HG03064 (cell line): ENCODE measurements around the gene ALDOC.

ENCODE experiments used
- ATAC-seq: cut with Tn5 transposase; IDR thresholded peaks from one replicate; pipeline ENCODE4 v1.9.1; 2021; ENCODE audit warnings: low read depth; ENCODE audit not compliant: unreplicated experiment

Gene ALDOC

DNA sequence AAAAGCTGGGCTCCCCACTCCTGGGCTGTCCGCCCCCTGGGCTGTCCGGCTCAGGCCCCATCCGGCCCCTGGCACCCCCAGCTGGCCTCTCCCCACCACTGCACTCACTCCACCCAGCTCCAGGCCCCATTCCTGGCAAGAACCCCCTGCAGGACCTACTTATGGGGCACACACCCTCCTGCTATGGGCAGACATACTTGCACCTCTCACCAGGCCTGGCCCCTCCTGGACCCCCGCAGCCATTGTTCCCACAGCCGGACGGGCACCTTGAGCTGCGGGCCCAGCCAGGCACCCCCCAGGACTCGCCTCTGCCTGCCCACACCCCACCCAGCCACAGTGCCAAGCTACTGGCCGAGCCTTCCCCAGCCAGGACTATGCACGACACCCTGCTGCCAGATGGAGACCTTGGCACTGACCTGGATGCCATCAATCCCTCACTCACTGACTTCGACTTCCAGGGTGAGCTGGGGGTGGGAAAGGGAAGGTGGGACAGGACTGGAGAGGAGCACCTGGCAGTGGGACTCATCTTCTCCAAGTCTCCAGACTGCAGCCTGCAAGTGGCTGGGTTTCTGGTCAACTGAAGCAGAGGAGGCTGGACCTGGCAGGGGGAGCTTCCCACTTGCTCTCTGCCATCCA lies 41.8 kb downstream of the ALDOC start:
- no peak for ATAC-seq

DNA sequence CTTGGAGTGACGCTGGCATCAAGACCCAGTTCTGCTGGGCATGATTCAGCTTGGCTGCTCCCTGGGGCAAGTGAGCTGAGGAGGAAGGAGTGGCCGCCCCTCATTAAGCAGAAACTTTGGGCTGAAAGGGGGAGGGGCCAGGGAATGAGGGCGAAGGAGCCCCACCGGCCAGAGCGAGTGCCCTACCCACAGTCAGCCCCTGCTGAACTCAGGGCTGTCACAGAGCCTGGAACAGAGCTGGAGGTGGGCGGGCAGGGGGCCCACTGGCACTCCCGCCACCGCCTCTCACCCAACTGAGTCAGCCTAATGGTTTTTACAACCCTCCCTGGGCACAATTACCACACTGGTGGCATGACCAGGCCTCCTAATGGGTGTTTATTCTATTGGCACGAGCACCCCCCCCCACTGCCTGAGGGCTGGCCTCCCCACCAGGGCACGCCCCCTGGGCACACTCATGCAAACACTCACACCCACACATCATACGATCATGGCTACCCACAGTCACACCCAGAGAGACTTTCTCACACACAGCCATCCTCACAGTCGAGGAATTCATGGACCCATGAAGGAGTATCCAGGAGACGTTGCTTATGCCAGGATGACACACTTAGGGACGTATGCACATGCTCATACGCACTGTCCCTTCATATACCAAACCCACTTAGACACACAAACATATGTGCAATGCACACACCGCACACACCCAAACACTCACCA lies 43.4 kb downstream of the ALDOC start:
- ATAC-seq: no peak

- no peak for ATAC-seq
These were observed 44.4 kb downstream of the ALDOC start for GRCh38 chr17:28532050-28532960.

DNA sequence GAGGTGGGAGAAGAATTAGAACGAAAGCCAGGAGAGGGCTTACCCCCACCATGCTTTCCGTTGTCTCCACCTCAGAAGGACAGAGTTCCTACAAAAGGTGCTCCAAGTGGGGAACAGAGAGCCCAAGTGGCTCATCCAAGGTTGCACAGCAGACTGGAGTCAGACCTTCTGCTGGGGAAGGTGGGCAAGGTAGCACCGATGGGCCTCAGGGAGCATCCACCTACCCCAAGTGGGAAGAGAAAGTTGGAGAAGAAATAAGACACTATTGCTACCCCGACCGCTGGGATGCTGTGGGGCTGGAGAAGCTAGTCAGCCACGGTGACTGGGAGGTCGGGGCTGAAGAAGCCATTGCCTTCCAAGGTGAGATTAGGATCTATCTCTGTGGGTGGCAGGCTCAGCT lies 45.8 kb downstream of the ALDOC start:
- no peak for ATAC-seq

DNA sequence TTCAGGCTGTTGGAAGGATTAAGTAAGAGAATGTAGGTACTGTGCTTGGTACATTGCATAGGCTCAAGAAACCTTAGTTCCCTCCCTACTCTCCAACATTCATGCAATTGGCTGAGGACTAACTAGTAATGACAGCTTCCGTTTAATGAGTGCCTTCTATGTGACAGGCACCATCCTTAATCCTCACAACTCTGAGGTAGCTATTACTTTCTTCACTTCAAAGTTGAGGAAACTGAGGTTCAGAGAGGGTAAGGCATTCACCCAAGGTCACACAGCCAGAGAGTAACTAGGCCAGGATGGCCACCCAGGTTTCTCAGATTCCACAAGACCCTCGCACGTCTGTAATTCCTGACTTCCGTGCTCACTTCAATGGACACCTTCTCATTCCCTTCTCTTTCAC lies 46.4 kb downstream of the ALDOC start:
- no peak for ATAC-seq

GRCh38 chr17:28529013-28529400 lies 47.7 kb downstream of the ALDOC start:
- no peak for ATAC-seq

DNA sequence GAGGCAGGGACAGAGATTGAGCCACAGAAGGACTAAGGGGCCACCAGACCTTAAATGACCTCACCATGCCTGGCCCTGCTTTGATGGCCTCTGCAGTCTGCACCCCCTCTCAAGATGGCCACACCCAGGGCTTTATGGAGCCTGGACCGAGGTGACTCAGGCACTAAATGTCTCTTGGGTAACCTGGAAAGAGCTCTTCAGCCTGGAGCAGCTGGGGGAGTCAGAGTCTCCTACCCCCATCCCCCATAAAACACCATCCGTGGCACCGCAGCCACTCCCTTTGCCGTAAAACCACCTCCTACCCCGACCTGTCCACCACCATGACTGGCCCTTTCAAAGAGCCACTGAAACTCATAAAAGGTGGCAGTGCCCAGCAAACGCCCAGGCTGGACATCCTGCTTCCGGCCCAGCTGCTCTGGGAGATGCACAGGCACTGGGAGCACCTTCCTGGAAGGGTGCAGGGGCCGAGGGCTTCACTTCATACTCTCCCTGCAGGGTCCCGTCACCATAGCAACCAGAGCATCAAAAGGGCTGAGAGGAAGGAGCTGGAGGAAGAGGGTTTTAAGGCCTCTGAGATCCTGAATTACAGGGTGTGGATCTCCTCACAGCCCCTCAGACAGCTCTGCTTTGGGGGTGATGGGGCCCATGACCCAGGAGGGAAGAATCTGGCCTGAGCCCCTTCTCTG lies 48.2 kb downstream of the ALDOC start:
- ATAC-seq: no peak

GRCh38 chr17:28527859-28528258 lies 48.8 kb downstream of the ALDOC start:
- no peak for ATAC-seq

DNA sequence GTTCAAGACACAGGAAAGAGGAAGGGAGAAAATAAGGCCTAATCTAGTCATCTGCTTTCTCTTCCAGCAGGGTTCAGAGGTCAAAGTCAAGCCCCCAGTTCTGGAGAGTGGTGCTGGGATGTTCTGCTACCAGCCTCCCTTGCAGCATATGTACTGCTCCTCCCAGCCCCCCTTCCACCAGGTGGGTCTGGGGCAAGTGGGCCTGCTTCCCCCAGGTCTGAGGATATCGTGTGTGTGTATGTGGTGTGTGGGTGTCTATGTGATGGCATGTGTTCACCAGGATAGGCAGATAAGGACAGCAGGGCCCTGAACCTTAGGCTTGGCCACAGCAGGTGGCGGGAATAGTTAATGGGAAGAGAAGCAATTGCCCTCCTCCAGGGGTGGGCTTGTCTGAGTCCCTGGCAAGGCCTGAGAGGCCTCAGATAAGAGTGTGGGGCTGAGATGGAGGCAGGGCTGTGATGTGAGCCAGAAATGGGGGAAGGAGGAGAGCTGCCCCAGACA lies 49.5 kb downstream of the ALDOC start:
- no peak for ATAC-seq

GRCh38 chr17:28526381-28526780 lies 50.3 kb downstream of the ALDOC start:
- ATAC-seq: no peak

DNA sequence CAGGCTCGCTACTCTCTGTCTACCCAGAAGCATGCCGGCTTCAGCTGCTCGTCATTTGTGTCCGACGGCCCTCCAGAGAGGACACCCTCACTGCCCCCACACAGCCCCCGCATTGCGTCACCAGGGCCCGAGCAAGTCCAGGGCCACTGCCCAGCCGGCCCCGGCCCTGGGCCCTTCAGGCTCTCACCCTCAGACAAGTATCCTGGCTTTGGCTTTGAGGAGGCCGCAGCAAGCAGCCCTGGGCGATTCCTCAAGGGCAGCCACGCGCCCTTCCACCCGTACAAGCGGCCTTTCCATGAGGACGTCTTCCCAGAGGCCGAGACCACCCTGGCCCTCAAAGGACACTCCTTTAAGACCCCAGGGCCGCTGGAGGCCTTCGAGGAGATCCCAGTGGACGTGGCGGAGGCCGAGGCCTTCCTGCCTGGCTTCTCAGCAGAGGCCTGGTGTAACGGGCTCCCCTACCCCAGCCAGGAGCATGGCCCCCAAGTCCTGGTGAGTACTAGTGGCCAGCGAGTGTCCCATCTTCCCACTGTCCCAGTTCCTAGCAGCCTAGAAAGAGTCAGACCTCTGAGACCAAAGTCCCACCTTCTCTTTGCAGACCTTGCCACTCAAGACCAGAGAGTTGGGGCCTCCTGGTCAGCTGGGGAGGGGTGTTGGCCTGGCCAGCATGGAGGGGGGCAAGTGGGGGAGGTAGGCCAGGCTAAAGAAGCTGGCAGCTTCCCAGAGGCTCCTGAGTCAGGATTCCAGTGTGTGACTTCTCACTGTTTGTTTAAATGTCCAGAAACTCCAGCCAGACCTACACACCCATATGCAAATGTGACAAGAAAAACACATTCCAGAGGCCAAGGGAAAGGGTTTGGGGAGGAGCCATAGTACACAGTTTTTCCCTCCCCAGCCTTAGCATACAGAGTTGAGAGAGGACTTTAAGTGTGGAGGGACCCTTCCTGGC lies 51.9 kb downstream of the ALDOC start:
- no peak for ATAC-seq

- ATAC-seq: no peak
These were observed 52.8 kb downstream of the ALDOC start for GRCh38 chr17:28523876-28524275.

DNA sequence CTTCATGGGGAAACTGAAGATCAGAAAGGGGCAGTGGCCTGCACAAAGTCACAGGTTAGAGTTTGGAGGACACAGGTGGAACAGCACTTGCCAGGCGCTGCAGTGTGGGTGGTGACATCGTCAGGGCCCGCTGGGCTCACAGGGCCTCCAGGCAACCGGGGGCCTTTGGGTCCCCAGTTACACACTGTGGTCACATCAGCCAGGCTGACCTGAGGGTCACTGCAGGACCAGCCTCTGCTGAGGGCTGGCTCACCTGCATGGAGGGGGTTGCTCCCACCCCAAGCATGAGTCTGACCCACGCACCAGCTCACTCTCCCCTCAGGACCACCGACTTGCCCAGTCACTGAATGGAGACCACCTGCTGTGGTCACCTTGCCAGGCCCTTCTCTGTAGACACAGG lies 53.5 kb downstream of the ALDOC start:
- ATAC-seq: no peak
